Tibial nerve (tissue), 3 donors: Measurements from ENCODE around the gene HMGCLL1.

ENCODE experiments used
- POLR2A ChIP-seq, 2 donors: fragments of 450-650 bp; IDR thresholded peaks; one replicate each; pipeline ENCODE4 v1.6.1; 2017; ENCODE audit warnings: antibody characterized with exemption in 2 of 2, mild to moderate bottlenecking in 2 of 2, moderate library complexity in 2 of 2
- TF ChIP-seq, protein P1 (sequence below), 5 experiments: fragments of 200-600 bp in 3 of 5; fragments of 450-650 bp in 2 of 5; sonication (generic) in 3 of 5; IDR thresholded peaks; one replicate each; pipeline ENCODE4 v1.5.1; 2016 to 2019; ENCODE audit warnings: antibody characterized with exemption in 5 of 5, mild to moderate bottlenecking in 3 of 5, moderate library complexity in 2 of 5

DNA sequence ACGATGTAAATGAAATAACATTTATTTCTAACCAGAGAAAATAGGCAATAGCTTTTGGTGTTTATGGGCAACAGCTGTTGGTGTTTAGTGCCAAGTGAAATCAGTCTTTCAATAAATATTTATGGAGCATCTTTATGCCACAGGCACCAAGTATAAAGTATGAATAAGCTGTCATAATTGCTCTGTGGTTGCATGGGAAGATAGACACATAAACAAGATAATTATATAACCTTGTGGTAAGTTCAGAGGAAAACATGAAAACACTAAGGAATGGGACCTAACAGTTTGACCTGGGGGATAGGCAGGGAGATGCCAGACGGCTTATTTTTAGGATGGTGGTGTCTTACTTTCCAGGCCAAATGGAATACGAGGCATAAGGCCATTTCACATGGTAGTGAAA is 140.8 kb downstream of the HMGCLL1 start:
- TF ChIP-seq, protein P1, sequence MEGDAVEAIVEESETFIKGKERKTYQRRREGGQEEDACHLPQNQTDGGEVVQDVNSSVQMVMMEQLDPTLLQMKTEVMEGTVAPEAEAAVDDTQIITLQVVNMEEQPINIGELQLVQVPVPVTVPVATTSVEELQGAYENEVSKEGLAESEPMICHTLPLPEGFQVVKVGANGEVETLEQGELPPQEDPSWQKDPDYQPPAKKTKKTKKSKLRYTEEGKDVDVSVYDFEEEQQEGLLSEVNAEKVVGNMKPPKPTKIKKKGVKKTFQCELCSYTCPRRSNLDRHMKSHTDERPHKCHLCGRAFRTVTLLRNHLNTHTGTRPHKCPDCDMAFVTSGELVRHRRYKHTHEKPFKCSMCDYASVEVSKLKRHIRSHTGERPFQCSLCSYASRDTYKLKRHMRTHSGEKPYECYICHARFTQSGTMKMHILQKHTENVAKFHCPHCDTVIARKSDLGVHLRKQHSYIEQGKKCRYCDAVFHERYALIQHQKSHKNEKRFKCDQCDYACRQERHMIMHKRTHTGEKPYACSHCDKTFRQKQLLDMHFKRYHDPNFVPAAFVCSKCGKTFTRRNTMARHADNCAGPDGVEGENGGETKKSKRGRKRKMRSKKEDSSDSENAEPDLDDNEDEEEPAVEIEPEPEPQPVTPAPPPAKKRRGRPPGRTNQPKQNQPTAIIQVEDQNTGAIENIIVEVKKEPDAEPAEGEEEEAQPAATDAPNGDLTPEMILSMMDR (IDR thresholded peaks at IDR 0.05): no peak
- TF ChIP-seq POLR2A (IDR thresholded peaks at IDR 0.05): no peak
